Epidermal melanocyte (primary cell): ENCODE measurements around the gene UGT2A1.

Experiments used
- DNase-seq: peaks from one replicate; pipeline ENCODE4 v3.0.0; 2011; ENCODE audit warnings: low spot score; ENCODE audit not compliant: insufficient read length

The UGT2A1 gene

GRCh38 chr4:69591364-69591763 lies 61.7 kb downstream of the UGT2A1 start:
- no peak for DNase-seq

GRCh38 chr4:69589884-69590283 lies 63.2 kb downstream of the UGT2A1 start:
- DNase-seq, result no peak

GRCh38 chr4:69584135-69584534 lies 68.9 kb downstream of the UGT2A1 start:
- DNase-seq, result no peak

GRCh38 chr4:69583543-69583942 lies 69.5 kb downstream of the UGT2A1 start:
- no peak for DNase-seq

- no peak for DNase-seq
Observed at GRCh38 chr4:69577245-69577644, 75.8 kb downstream of the UGT2A1 start.

- DNase-seq, result no peak
Observed at GRCh38 chr4:69576251-69576877, 76.7 kb downstream of the UGT2A1 start.

GRCh38 chr4:69568787-69569186 lies 84.3 kb downstream of the UGT2A1 start:
- no peak for DNase-seq

GRCh38 chr4:69563424-69563823 lies 89.6 kb downstream of the UGT2A1 start:
- DNase-seq, result no peak

GRCh38 chr4:69549651-69550050 lies 103.4 kb downstream of the UGT2A1 start:
- no peak for DNase-seq

- no peak for DNase-seq
Observed at GRCh38 chr4:69546134-69546765, 106.8 kb downstream of the UGT2A1 start.
